NCI-H1048 (cell line): ENCODE data around the gene ZNF568.

Experiments
- DNase-seq: peaks from one replicate; lab custom pipeline; 2025; lab: John Stamatoyannopoulos, UW

Gene ZNF568

GRCh38 chr19:36999313-36999712 lies 83.2 kb downstream of the ZNF568 start:
- DNase-seq = no peak

GRCh38 chr19:37007587-37008220 lies 91.6 kb downstream of the ZNF568 start:
- no peak for DNase-seq

GRCh38 chr19:37009871-37010270 lies 93.7 kb downstream of the ZNF568 start:
- no peak for DNase-seq

GRCh38 chr19:37012093-37012745 lies 96.1 kb downstream of the ZNF568 start:
- no peak for DNase-seq

- DNase-seq = no peak
Observed at GRCh38 chr19:37014456-37014855, 98.3 kb downstream of the ZNF568 start.

GRCh38 chr19:37045140-37045539 lies 129.0 kb downstream of the ZNF568 start:
- DNase-seq = no peak
